H9 (cell line): ENCODE data around the gene B3GALNT2. TPM values are rescaled to one million over a fixed set of nuclear protein-coding genes. Genes with fewer than 3 reads are reported as not detected.

Experiments used
- DNase-seq: peaks from one replicate; pipeline ENCODE4 v3.0.0-alpha.2; 2017
- H2AFZ ChIP-seq: one replicate; pipeline ENCODE4 v1.6.1; 2013; ENCODE audit warnings: mild to moderate bottlenecking, low read length, control low read depth, moderate library complexity
- H2AK5ac ChIP-seq: 2 replicates; pipeline ENCODE4 v1.6.1; 2013; ENCODE audit warnings: low read length, control low read depth, mixed read lengths; ENCODE audit not compliant: insufficient read length
- H2BK120ac ChIP-seq: one replicate; pipeline ENCODE4 v1.6.1; 2013; ENCODE audit warnings: low read depth, mild to moderate bottlenecking, low read length, control low read depth, inconsistent platforms; ENCODE audit not compliant: poor library complexity, severe bottlenecking
- H2BK12ac ChIP-seq: 2 replicates; pipeline ENCODE4 v1.6.1; 2013; ENCODE audit warnings: low read length, control low read depth, mixed read lengths, low read depth; ENCODE audit not compliant: insufficient read length
- H2BK15ac ChIP-seq: 2 replicates; pipeline ENCODE4 v1.6.1; 2013; ENCODE audit warnings: low read depth, low read length, control low read depth
- H2BK20ac ChIP-seq: one replicate; pipeline ENCODE4 v1.6.1; 2013; ENCODE audit warnings: low read depth, mild to moderate bottlenecking, low read length, control low read depth, inconsistent platforms; ENCODE audit not compliant: poor library complexity, severe bottlenecking
- H2BK5ac ChIP-seq: 2 replicates; pipeline ENCODE4 v1.6.1; 2013; ENCODE audit warnings: low read length, control low read depth, mixed read lengths; ENCODE audit not compliant: insufficient read length
- H3K14ac ChIP-seq: 2 replicates; pipeline ENCODE4 v1.6.1; 2013; ENCODE audit warnings: low read length, control low read depth; ENCODE audit not compliant: insufficient read depth
- H3K18ac ChIP-seq: 2 replicates; pipeline ENCODE4 v1.6.1; 2013; ENCODE audit warnings: low read depth, mild to moderate bottlenecking, mixed read lengths, low read length, control low read depth; ENCODE audit not compliant: insufficient read length
- H3K23ac ChIP-seq: 2 replicates; pipeline ENCODE4 v1.6.1; 2013; ENCODE audit warnings: low read length, control low read depth, mixed read lengths, low read depth; ENCODE audit not compliant: insufficient read length
- H3K23me2 ChIP-seq: 2 replicates; pipeline ENCODE4 v1.6.1; 2013; ENCODE audit warnings: low read depth, mild to moderate bottlenecking, mixed read lengths, low read length, control low read depth; ENCODE audit not compliant: insufficient read length, poor library complexity, severe bottlenecking
- H3K27ac ChIP-seq: 2 replicates; pipeline ENCODE4 v1.5.1; 2013; ENCODE audit warnings: low read length, control low read depth, mixed read lengths, low read depth; ENCODE audit not compliant: insufficient read length
- H3K27me3 ChIP-seq: 2 replicates; pipeline ENCODE4 v1.6.1; 2013; ENCODE audit warnings: low read length, control low read depth, inconsistent platforms; ENCODE audit not compliant: insufficient read depth
- H3K4ac ChIP-seq: 2 replicates; pipeline ENCODE4 v1.6.1; 2013; ENCODE audit warnings: low read depth, mild to moderate bottlenecking, control low read depth, inconsistent platforms, low read length, moderate library complexity
- H3K4me1 ChIP-seq: 2 replicates; pipeline ENCODE4 v1.6.1; 2013; ENCODE audit warnings: low read length, control low read depth, inconsistent platforms; ENCODE audit not compliant: insufficient read depth
- H3K4me2 ChIP-seq: 2 replicates; pipeline ENCODE4 v1.6.1; 2013; ENCODE audit warnings: low read length, control low read depth, mixed read lengths; ENCODE audit not compliant: insufficient read length, insufficient read depth
- H3K56ac ChIP-seq: 2 replicates; pipeline ENCODE4 v1.6.1; 2013; ENCODE audit warnings: low read depth, mild to moderate bottlenecking, mixed read lengths, low read length, control low read depth; ENCODE audit not compliant: insufficient read length
- H3K79me1 ChIP-seq: 2 replicates; pipeline ENCODE4 v1.6.1; 2013; ENCODE audit warnings: low read depth, mild to moderate bottlenecking, moderate library complexity, low read length, control low read depth, inconsistent platforms; ENCODE audit not compliant: insufficient read depth, poor library complexity, severe bottlenecking
- H3K79me2 ChIP-seq: 2 replicates; pipeline ENCODE4 v1.6.1; 2013; ENCODE audit warnings: low read length, control low read depth, inconsistent platforms; ENCODE audit not compliant: insufficient read depth
- H3K9ac ChIP-seq: 2 replicates; pipeline ENCODE4 v1.6.1; 2013; ENCODE audit warnings: low read length, control low read depth, mixed read lengths; ENCODE audit not compliant: insufficient read length; ENCODE audit errors: extremely low read depth
- H3K9me3 ChIP-seq: one replicate; pipeline ENCODE4 v1.6.1; 2013; ENCODE audit warnings: low read depth, low read length, inconsistent platforms; ENCODE audit not compliant: control insufficient read depth
- H3T11ph ChIP-seq: one replicate; pipeline ENCODE4 v1.6.1; 2013; ENCODE audit warnings: mild to moderate bottlenecking, low read length, control low read depth, inconsistent platforms
- H4K20me1 ChIP-seq: one replicate; pipeline ENCODE4 v1.6.1; 2013; ENCODE audit not compliant: control insufficient read depth, insufficient read length, insufficient read depth
- H4K5ac ChIP-seq: 2 replicates; pipeline ENCODE4 v1.6.1; 2013; ENCODE audit warnings: low read depth, mild to moderate bottlenecking, mixed read lengths, low read length, control low read depth; ENCODE audit not compliant: insufficient read length
- H4K8ac ChIP-seq: replicated peaks from 2 replicates; pipeline ENCODE4 v1.6.1; 2013; ENCODE audit warnings: low read length, control low read depth, mixed read lengths, low read depth; ENCODE audit not compliant: insufficient read length
- H4K91ac ChIP-seq: 2 replicates; pipeline ENCODE4 v1.6.1; 2013; ENCODE audit warnings: low read depth, mild to moderate bottlenecking, moderate library complexity, mixed read lengths, low read length, control low read depth; ENCODE audit not compliant: insufficient read length
- H3K27ac Mint-ChIP-seq, 3 experiments: 2 replicates in 2 of 3; 3 replicates in 1 of 3; pipeline ENCODE4 v1.8.0; 2020 to 2021; ENCODE audit warnings: mixed read lengths in 3 of 3, mild to moderate bottlenecking in 1 of 3, moderate library complexity in 1 of 3
- H3K27me3 Mint-ChIP-seq: 2 replicates; pipeline ENCODE4 v1.8.0; 2021; ENCODE audit warnings: low read depth, mild to moderate bottlenecking, moderate library complexity, mixed read lengths
- H3K36me3 Mint-ChIP-seq, 3 experiments: 2 replicates in 2 of 3; 3 replicates in 1 of 3; pipeline ENCODE4 v1.8.0; 2020 to 2021; ENCODE audit warnings: low read depth in 3 of 3, mixed read lengths in 3 of 3; ENCODE audit not compliant: insufficient read depth in 1 of 3
- H3K4me1 Mint-ChIP-seq, 2 experiments: 2 replicates each; pipeline ENCODE4 v1.8.0; 2020; ENCODE audit warnings: mixed read lengths in 2 of 2
- H3K4me3 Mint-ChIP-seq, 2 experiments: 2 replicates in 1 of 2; 3 replicates in 1 of 2; pipeline ENCODE4 v1.8.0; 2020 to 2021; ENCODE audit warnings: mild to moderate bottlenecking in 2 of 2, mixed read lengths in 2 of 2, moderate library complexity in 1 of 2
- H3K9me3 Mint-ChIP-seq, 2 experiments: 2 replicates in 1 of 2; 3 replicates in 1 of 2; pipeline ENCODE4 v1.8.0; 2020; ENCODE audit warnings: mild to moderate bottlenecking in 2 of 2, mixed read lengths in 2 of 2, moderate library complexity in 1 of 2
- CTCF ChIP-seq: fragments of 200-600 bp; sonication (generic); conservative IDR thresholded peaks from 3 replicates; pipeline ENCODE4 v1.8.0; 2021; ENCODE audit warnings: antibody characterized with exemption, mild to moderate bottlenecking
- WGBS: extraction: QIAGEN DNeasy Blood & Tissue Kit; methylation state at CpG from one replicate; pipeline ENCODE4 v1.1.7; 2013; ENCODE audit warnings: missing lambda C conversion rate, low lambda C conversion rate, mixed read lengths; ENCODE audit not compliant: insufficient read length; ENCODE audit errors: extremely low coverage; 5-methylcytosine and 5-hydroxymethylcytosine counted together
- total RNA-seq: library from RNA; stranded (reverse); gene quantifications from 2 replicates; pipeline ENCODE4 v1.2.1, GENCODE V29; 2021

The B3GALNT2 gene
- total RNA-seq, 1 experiment from 2014 or later = 27.8 TPM

- no peak overlapping the region for H2BK120ac ChIP-seq
- H4K8ac ChIP-seq = no peak overlapping the region
- H3K27me3 Mint-ChIP-seq = no peaks in the 10 kb centered on the region
- no peak overlapping the region for H3K23ac ChIP-seq
- H3T11ph ChIP-seq = no peak overlapping the region
- H3K4me3 Mint-ChIP-seq = no peak overlapping the region
- H3K4me1 Mint-ChIP-seq = peaks cover 3 to 4% of the 10 kb centered on the region in 2 experiments; a peak in 2 of 4 replicates
- peaks cover 5 to 13% (median 11%) of the 10 kb centered on the region in 3 experiments; a peak in 5 of 7 replicates for H3K36me3 Mint-ChIP-seq
- no peak overlapping the region for H3K4ac ChIP-seq
- no peak overlapping the region for H2BK12ac ChIP-seq
- H3K27ac ChIP-seq = no peak overlapping the region
- H3K14ac ChIP-seq = no peak overlapping the region
- no peak overlapping the region for H3K56ac ChIP-seq
- H3K79me2 ChIP-seq = no peaks in the 10 kb centered on the region
- H4K5ac ChIP-seq = no peak overlapping the region
- no peak overlapping the region for H3K18ac ChIP-seq
- no peak overlapping the region for H2BK15ac ChIP-seq
- peaks cover 9% of the 10 kb centered on the region for H3K79me1 ChIP-seq
- H3K9me3 ChIP-seq = no peaks in the 10 kb centered on the region
- H3K4me2 ChIP-seq = no peak overlapping the region
- DNase-seq = no peak
- no peak for TF ChIP-seq CTCF
- no peaks in the 10 kb centered on the region for H3K27me3 ChIP-seq
- H3K23me2 ChIP-seq = no peaks in the 10 kb centered on the region
- no peaks in the 10 kb centered on the region for H4K20me1 ChIP-seq
- H3K4me1 ChIP-seq = no peaks in the 10 kb centered on the region; the same call in 1 of the 2 replicates
- H3K9ac ChIP-seq = no peak overlapping the region
- H2AFZ ChIP-seq = no peak overlapping the region
- 0 out of 7 replicates have a peak overlapping the region, but pooled peaks of 1 of the 3 experiments have one; percentile 10 for H3K27ac Mint-ChIP-seq
- H2BK5ac ChIP-seq = no peak overlapping the region
- no CpG with 5 or more reads among the region's 4 CpGs for WGBS
- H4K91ac ChIP-seq = no peak overlapping the region
- H2AK5ac ChIP-seq = no peak overlapping the region
- no peaks in the 10 kb centered on the region for H3K9me3 Mint-ChIP-seq
- H2BK20ac ChIP-seq = no peak overlapping the region
These were observed 103.0 kb downstream of the B3GALNT2 start for GRCh38 chr1:235401251-235401650.

Other genes with a start within 250 kb of the B3GALNT2 start
- gene ARID4B, start 176.3 kb downstream of the B3GALNT2 start, total RNA-seq = 32.8 and 34.0 TPM in 2 replicates
- 43.3 and 44.7 TPM in 2 replicates for gene GGPS1, start 175.9 kb downstream of the B3GALNT2 start, total RNA-seq
- 39.4 and 41.6 TPM in 2 replicates for gene TBCE, start 137.0 kb downstream of the B3GALNT2 start, total RNA-seq
- 32.2 and 34.4 TPM in 2 replicates for gene GNG4, start 145.3 kb upstream of the B3GALNT2 start, total RNA-seq